GM19240 (cell line): ENCODE measurements around the gene BIVM.

ENCODE experiments used
- DNase-seq: peaks from one replicate; pipeline ENCODE4 v3.0.0; 2011; ENCODE audit warnings: low spot score; ENCODE audit not compliant: insufficient read length

Gene BIVM

GRCh38 chr13:102878481-102878880, 79.6 kb downstream of the BIVM start:
- DNase-seq: no peak

- DNase-seq: no peak
Measured at GRCh38 chr13:102879793-102880499, 81.0 kb downstream of the BIVM start.

GRCh38 chr13:102881819-102882686, 83.1 kb downstream of the BIVM start:
- no peak for DNase-seq
